ENCODE results near the gene SENP8.

Gene SENP8

GRCh38 chr15:72192416-72192815 is 74.2 kb downstream of the SENP8 start:
- Histone ChIP-seq H3K4me1 (ENCODE audit: low read depth, poor library complexity, severe bottlenecking) (no peaks in the 10 kb centered on the region), H3K79me2 (ENCODE audit: insufficient read depth, low read depth) (no peaks in the 10 kb centered on the region), H3K4me3 (IDR thresholded peaks at IDR 0.05; ENCODE audit: insufficient read depth, low read depth, low read length) (no peak overlapping the region), H3K9ac (no peak overlapping the region), H3K27ac (no peak overlapping the region), H4K20me1 (ENCODE audit: insufficient read depth) (no peaks in the 10 kb centered on the region), H3K27me3 (ENCODE audit: insufficient read depth, low read depth) (no peaks in the 10 kb centered on the region), H3K36me3 (ENCODE audit: insufficient read depth) (no peaks in the 10 kb centered on the region), H2AFZ (ENCODE audit: low read depth) (no peak overlapping the region), H3K4me2 (no peak overlapping the region)
- no peak for TF ChIP-seq CTCF (conservative IDR thresholded peaks at IDR 0.05; ENCODE audit: low read depth, low read length)
